Activated T-cell treated with anti-CD3 and anti-CD28 coated beads, Interleukin-2, amount 50 U/mL, for 4 hours (primary cell): ENCODE measurements around the gene AKNAD1. TPM values are rescaled to one million over a fixed set of nuclear protein-coding genes. Genes with fewer than 3 reads are reported as not detected.
"Not testable (repeated sequence)": the region's sequence is repeated elsewhere in the genome, so short reads cannot be mapped to it uniquely, and the experiment has no call there.

ENCODE experiments used
- ATAC-seq, 2 donors: fragments of 200-7000 bp; cut with Tn5 transposase; one replicate each; pipeline ENCODE4 v1.10.0; 2021
- DNase-seq: peaks from one replicate; pipeline ENCODE4 v3.0.0-alpha.2; 2020
- H3K27me3 Mint-ChIP-seq: one replicate; pipeline ENCODE4 v1.8.0; 2021; ENCODE audit warnings: low read depth, mixed read lengths
- H3K36me3 Mint-ChIP-seq: one replicate; pipeline ENCODE4 v1.8.0; 2022; ENCODE audit warnings: mixed read lengths; ENCODE audit not compliant: insufficient read depth
- H3K4me1 Mint-ChIP-seq: one replicate; pipeline ENCODE4 v1.8.0; 2021; ENCODE audit warnings: low read depth, mixed read lengths
- H3K4me3 Mint-ChIP-seq: one replicate; pipeline ENCODE4 v1.8.0; 2021; ENCODE audit warnings: mild to moderate bottlenecking, moderate library complexity, mixed read lengths
- H3K9me3 Mint-ChIP-seq: one replicate; pipeline ENCODE4 v1.8.0; 2021; ENCODE audit warnings: mixed read lengths
- total RNA-seq, 3 donors: library from RNA; stranded (reverse); gene quantifications; one replicate each; pipeline ENCODE4 v1.2.1, GENCODE V29; 2021

The AKNAD1 gene
- total RNA-seq, 3 donors from 2014 or later: not detected

DNA sequence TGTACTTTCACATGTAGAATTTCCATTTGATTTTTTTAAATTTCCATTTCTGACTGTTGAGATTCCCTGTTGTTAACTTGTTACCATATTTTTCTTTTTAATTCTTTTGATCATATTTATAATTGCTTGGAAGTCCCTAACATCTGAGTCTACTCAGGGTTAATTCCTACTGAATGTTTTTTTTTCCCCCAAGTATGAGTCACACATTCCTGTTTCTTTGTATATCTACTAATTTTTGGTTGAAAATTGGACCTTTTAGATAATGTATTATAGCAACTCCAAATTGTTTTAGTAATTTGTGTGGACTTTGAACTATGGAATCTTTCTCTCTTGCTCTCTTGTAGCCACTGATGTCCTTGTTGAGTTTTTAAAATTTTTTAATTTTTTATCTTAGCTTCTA, 55.8 kb downstream of the AKNAD1 start:
- no peak for DNase-seq
- ATAC-seq: no peak
- H3K36me3 Mint-ChIP-seq: peaks cover 29% of the 10 kb centered on the region
- no peak overlapping the region for H3K4me3 Mint-ChIP-seq
- H3K27me3 Mint-ChIP-seq: no peaks in the 10 kb centered on the region
- no peaks in the 10 kb centered on the region for H3K4me1 Mint-ChIP-seq
- H3K9me3 Mint-ChIP-seq: no peaks in the 10 kb centered on the region

DNA sequence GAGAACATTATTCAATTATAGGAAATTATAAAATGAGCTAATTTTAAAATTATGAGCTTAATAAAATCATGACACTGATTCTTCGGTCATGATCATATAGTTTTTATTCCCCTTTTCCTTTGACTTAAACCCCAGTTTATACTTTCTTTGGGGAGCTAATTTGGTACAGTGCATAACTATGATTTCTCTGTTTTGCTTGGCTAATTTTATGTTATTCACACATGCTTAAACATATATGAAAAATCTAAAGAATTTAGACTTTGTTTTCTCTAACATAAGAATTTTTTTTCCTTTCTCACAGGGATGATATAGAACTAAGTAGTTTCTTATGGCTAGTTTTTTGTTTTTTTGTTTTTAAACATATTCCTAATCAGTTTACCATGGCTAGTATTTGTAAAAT, 57.9 kb downstream of the AKNAD1 start:
- peaks cover 29% of the 10 kb centered on the region for H3K36me3 Mint-ChIP-seq
- no peak for ATAC-seq
- H3K4me1 Mint-ChIP-seq: no peaks in the 10 kb centered on the region
- H3K4me3 Mint-ChIP-seq: no peak overlapping the region
- H3K27me3 Mint-ChIP-seq: no peaks in the 10 kb centered on the region
- no peak for DNase-seq
- H3K9me3 Mint-ChIP-seq: no peaks in the 10 kb centered on the region

DNA sequence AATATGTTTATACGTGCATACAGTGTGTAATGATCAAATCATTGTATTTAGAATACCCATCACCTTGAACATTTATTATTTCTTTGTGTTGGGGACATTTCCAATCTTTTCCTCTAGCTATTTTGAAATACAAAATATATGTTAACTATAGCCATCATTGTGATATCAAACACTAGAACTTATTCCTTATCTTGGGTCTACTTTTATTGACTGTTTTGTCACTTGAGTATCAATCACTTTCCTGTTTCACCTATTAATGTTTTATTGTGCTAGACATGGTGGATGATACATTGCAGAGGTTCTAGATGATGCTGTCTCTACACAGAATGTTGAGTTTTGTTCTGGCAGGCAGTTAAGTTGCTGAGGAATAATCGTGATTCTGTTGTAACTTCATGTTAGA, 64.5 kb downstream of the AKNAD1 start:
- Mint-ChIP-seq H3K9me3 (peaks cover 16% of the 10 kb centered on the region), H3K4me3 (no peak overlapping the region), H3K4me1 (no peaks in the 10 kb centered on the region), H3K36me3 (peaks cover 49% of the 10 kb centered on the region), H3K27me3 (no peaks in the 10 kb centered on the region)
- no peak for ATAC-seq
- DNase-seq: no peak

DNA sequence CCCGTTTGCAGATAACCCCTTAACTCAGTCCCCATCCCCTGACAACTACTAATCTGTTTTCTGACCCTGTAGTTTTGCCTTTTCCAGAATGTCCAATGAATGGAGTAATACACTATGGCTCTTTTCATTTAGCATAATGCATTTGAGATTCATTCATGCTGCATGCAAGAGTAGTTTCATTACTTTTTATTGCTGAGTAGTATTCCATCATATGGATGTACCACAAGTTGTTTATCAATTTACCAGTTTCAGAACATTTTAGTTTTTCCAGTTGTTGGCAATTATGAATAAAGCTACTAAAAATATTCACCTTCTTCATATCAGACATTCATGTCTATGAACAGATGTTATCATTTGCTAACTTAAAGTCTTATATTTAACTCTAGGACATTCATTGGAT, 65.1 kb downstream of the AKNAD1 start:
- Mint-ChIP-seq H3K4me3 (no peak overlapping the region), H3K36me3 (peaks cover 53% of the 10 kb centered on the region), H3K9me3 (peaks cover 16% of the 10 kb centered on the region), H3K27me3 (no peaks in the 10 kb centered on the region), H3K4me1 (no peaks in the 10 kb centered on the region)
- DNase-seq (no peak), ATAC-seq (no peak)

DNA sequence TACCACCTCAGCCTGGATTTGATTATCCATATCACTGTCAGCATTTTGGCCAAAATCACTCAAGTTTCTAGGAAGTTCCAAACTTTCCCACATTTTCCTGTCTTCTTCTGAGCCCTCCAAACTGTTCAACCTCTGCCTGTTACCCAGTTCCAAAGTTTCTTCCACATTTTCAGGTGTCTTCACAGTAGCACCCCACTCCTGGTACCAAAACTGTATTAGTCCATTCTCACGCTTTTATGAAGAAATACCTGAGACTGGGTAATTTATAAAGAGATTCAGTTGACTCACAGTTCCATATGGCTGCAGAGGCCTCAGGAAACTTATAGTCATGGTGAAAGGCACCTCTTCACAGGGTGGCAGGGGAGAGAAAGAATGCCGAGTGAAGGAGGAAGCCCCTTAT, 71.0 kb downstream of the AKNAD1 start:
- no peak for ATAC-seq

DNA sequence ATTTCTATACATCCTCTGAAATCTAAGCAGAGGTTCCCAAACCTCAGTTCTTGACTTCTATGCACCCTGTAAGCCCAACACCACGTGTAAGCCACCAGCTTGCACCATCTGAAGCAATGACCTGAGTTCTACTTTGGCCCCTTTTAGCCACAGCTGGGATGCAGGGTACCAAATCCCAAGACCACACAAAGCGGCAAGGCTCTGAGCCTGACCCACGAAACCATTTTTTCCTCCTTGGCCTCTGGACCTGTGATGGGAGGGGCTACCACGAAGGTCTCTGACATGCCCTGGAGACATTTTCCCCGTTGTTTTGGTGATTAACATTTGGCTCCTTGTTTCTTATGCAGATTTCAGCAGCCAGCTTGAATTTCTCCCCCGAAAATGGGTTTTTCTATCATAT, 71.6 kb downstream of the AKNAD1 start:
- no peak for ATAC-seq
- no peak for DNase-seq
- Mint-ChIP-seq H3K4me3 (no peak overlapping the region), H3K4me1 (no peaks in the 10 kb centered on the region), H3K9me3 (peaks cover 27% of the 10 kb centered on the region), H3K27me3 (no peaks in the 10 kb centered on the region), H3K36me3 (peaks cover 71% of the 10 kb centered on the region)

More for the DNA sequence above, 71.0 kb downstream of the AKNAD1 start:
- no peak for DNase-seq
- H3K27me3 Mint-ChIP-seq: no peaks in the 10 kb centered on the region
- H3K9me3 Mint-ChIP-seq: peaks cover 27% of the 10 kb centered on the region
- H3K4me1 Mint-ChIP-seq: no peaks in the 10 kb centered on the region
- H3K4me3 Mint-ChIP-seq: no peak overlapping the region
- H3K36me3 Mint-ChIP-seq: peaks cover 74% of the 10 kb centered on the region

DNA sequence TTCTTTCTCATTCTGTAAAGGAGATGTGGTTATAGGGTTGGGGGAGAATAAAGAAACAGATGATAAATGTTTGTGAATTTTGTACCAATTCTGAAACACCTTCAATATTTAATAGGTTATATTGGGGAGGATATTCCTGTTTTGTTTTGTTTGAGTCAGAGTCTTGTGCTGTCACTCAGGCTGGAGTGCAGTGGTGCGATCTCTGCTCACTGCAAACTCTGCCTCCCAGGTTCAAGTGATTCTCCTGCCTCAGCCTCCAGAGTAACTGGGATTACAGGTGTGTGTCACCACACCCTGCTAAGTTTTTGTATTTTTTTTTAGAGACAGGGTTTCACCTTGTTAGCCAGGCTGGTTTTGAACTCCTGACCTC, 75.3 kb downstream of the AKNAD1 start:
- not testable (repeated sequence) for H3K27me3 Mint-ChIP-seq, H3K4me3 Mint-ChIP-seq, H3K4me1 Mint-ChIP-seq, ATAC-seq, DNase-seq
- Mint-ChIP-seq H3K36me3 (peaks cover 68% of the 10 kb centered on the region), H3K9me3 (peaks cover 27% of the 10 kb centered on the region)

DNA sequence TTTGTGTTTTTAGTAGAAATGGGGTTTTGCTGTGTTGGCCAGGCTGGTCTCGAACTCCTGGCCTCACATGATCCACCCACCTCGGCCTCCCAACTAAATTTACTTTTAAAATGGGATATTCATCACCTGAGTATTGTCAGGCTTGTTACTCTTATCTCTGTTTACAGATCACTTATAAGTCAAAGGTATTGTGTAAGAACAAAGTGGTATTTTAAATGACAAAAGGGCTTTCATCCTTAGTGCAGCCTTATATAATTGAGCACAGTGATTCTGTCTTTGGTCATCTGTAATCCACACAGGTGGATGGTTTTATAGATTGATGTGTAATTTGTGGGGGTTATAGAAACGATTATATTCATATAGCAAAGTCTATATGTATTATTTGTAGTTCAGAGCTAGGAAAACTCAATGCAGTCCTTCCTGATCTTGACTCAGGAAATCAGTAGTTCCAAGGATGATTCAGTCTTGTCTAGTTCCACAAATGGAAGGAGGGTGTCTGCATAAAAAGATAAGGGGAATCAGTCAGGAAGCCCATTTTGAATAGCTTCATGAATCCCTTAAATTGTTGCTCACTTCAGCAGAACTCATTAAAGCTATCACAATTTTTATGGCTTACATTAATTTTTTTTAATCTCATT, 75.8 kb downstream of the AKNAD1 start:
- Mint-ChIP-seq H3K36me3 (peaks cover 65% of the 10 kb centered on the region), H3K4me1 (no peaks in the 10 kb centered on the region), H3K4me3 (no peak overlapping the region), H3K9me3 (peaks cover 25% of the 10 kb centered on the region), H3K27me3 (no peaks in the 10 kb centered on the region)
- no peak for DNase-seq
- no peak for ATAC-seq

DNA sequence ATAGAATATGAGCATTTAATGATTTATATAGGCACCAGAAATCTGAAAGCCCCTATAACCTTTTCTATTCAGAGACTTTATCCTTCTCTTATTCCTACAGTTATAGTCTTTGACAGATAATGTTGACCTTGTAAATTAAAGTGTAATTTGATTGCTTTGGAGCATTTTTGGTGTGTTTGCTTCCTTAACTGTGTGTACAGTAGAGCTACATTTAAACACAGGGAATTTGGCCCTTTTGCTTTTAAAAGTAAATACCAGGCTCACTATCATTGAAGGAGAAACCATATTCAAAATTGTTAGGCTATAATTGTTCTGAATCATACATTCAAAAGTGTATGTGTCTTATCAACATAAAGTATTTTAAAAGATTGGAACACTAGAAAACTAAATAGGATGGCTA, 77.4 kb downstream of the AKNAD1 start:
- no peak for DNase-seq
- ATAC-seq: no peak
- no peaks in the 10 kb centered on the region for H3K4me1 Mint-ChIP-seq
- no peaks in the 10 kb centered on the region for H3K27me3 Mint-ChIP-seq
- H3K36me3 Mint-ChIP-seq: peaks cover 58% of the 10 kb centered on the region
- H3K9me3 Mint-ChIP-seq: peaks cover 12% of the 10 kb centered on the region
- H3K4me3 Mint-ChIP-seq: no peak overlapping the region

DNA sequence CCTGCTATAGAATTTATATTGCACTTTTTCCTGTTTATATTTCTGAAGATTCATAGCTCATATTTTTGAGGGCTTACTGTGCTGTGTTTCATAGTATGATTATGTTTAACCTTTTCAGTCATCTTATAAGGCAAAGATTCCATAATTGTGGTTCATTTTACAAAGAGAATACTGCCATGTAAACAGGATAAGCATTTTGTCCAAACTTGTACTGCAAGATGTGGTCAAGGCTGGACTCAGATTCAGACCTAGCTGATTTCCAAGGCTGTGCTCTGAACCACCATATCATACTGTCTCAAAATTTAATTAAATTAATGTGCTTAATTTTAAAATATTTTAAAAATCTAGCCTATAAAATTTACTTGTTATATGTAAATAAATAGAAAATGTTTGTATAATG, 79.1 kb downstream of the AKNAD1 start:
- Mint-ChIP-seq H3K27me3 (no peaks in the 10 kb centered on the region), H3K36me3 (peaks cover 47% of the 10 kb centered on the region), H3K4me1 (no peaks in the 10 kb centered on the region), H3K9me3 (no peaks in the 10 kb centered on the region), H3K4me3 (no peak overlapping the region)
- DNase-seq (no peak), ATAC-seq (no peak)

DNA sequence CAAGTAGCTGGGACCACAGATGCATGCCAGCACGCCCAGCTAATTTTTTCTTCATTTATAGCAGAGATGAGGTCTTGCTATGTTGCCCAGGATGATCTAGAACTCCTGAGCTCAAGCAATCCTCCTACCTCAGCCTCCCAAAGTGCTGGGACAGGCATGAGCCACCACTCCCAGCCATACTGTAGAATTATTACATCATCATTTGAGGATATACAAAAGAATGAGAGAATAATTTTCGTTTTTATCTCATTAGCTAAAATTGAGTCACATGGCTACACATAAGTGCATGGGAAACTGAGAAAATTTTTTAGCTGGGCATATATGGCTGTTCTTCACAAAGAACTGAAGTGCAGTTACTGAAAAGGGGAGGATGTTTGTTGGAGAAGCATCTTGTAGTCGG, 89.2 kb downstream of the AKNAD1 start:
- H3K27me3 Mint-ChIP-seq: no peaks in the 10 kb centered on the region
- peaks cover 1% of the 10 kb centered on the region for H3K4me1 Mint-ChIP-seq
- H3K4me3 Mint-ChIP-seq: no peak overlapping the region
- peaks cover 31% of the 10 kb centered on the region for H3K36me3 Mint-ChIP-seq
- H3K9me3 Mint-ChIP-seq: no peaks in the 10 kb centered on the region
- no peak for DNase-seq
- no peak for ATAC-seq

DNA sequence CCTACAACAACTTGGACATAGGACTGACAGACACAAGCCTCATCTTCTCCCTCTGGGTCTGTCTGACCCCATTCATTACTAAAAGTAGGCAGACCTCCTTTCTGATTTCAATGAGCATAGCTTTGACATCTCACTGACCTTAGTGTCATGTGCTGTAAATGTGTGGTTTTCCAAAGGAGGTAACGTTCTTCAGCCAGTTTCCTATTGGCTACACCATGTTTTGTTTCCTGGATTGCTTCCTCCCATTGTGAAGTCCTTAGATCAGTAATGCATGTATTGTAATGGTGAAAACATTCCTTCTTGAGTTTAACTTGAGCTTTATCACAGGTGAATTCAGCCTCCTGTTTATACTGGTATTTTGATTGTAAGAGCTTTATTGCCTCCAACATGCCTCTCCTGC, 89.8 kb downstream of the AKNAD1 start:
- no peaks in the 10 kb centered on the region for H3K27me3 Mint-ChIP-seq
- no peak for DNase-seq
- H3K4me1 Mint-ChIP-seq: peaks cover 1% of the 10 kb centered on the region
- no peak overlapping the region for H3K4me3 Mint-ChIP-seq
- H3K9me3 Mint-ChIP-seq: no peaks in the 10 kb centered on the region
- no peak for ATAC-seq
- peaks cover 31% of the 10 kb centered on the region for H3K36me3 Mint-ChIP-seq

Other genes with a start within 250 kb of the AKNAD1 start
- 10 to 100 TPM; 11.9 to 12.2 (median 12.0) TPM for gene HENMT1, start 196.0 kb downstream of the AKNAD1 start, total RNA-seq
- gene PRPF38B, start 164.8 kb downstream of the AKNAD1 start, total RNA-seq: 10 to 100 TPM; 68.9 to 76.7 (median 76.6) TPM
- not detected for gene FNDC7, start 144.2 kb downstream of the AKNAD1 start, total RNA-seq
- gene STXBP3, start 110.4 kb downstream of the AKNAD1 start, total RNA-seq: 10 to 100 TPM; 26.4 to 30.0 (median 27.8) TPM
- gene GPSM2, start 19.9 kb upstream of the AKNAD1 start, total RNA-seq: 1 to 10 TPM in 2 of 3 donors, under 1 TPM in 1; 0.91 to 1.4 (median 1.3) TPM
- 10 to 100 TPM; 18.3 to 19.5 (median 18.4) TPM for gene CLCC1, start 106.4 kb upstream of the AKNAD1 start, total RNA-seq
- gene WDR47, start 185.0 kb upstream of the AKNAD1 start, total RNA-seq: 10 to 100 TPM; 11.7 to 14.5 (median 14.3) TPM
- 10 to 100 TPM; 38.1 to 43.5 (median 43.3) TPM for gene TAF13, start 218.9 kb upstream of the AKNAD1 start, total RNA-seq
- 10 to 100 TPM; 33.4 to 46.0 (median 38.1) TPM for gene TMEM167B, start 233.7 kb upstream of the AKNAD1 start, total RNA-seq